ENCODE results near the gene CCDC14. TPM values are rescaled to one million over a fixed set of nuclear protein-coding genes. Genes with fewer than 3 reads are reported as not detected.
"Not testable (repeated sequence)": the region's sequence is repeated elsewhere in the genome, so short reads cannot be mapped to it uniquely, and the experiment has no call there.

CCDC14 gene
- total RNA-seq = 114 TPM
- 15.9 TPM for polyA plus RNA-seq

GRCh38 chr3:123960781-123961507 is at the start of gene CCDC14:
CCDC14 (minus strand) TSS chr3:123961229; CDS start chr3:123961173, 56 bp downstream.
- H3K4me3 ChIP-seq (ENCODE audit: low read depth, low read length) = peak within 1 kb of the TSS; percentile 87
- H3K27ac ChIP-seq (ENCODE audit: low read depth) = peak within 1 kb of the TSS; percentile 90
- H3K4me1 ChIP-seq (ENCODE audit: insufficient read depth) = no peaks in the 10 kb centered on the region
- no peaks in the 10 kb centered on the region for H3K36me3 ChIP-seq (ENCODE audit: insufficient read depth)
- peak; percentile 91 for DNase-seq (ENCODE audit: extremely low spot score)
- under 1% methylated on average over 55 of the region's 55 CpGs for WGBS

- not testable (repeated sequence) for H3K4me3 ChIP-seq (ENCODE audit: low read depth, low read length)
- WGBS = 96% methylated on average over 1 of the region's 1 CpG
These were observed 47.3 kb upstream of the CCDC14 start for GRCh38 chr3:124008321-124008720.

GRCh38 chr3:124007186-124007585 is 46.2 kb upstream of the CCDC14 start:
- DNase-seq (ENCODE audit: extremely low spot score) = no peak
- Histone ChIP-seq H3K4me3 (ENCODE audit: low read depth, low read length) (no peak overlapping the region), H3K4me1 (ENCODE audit: insufficient read depth) (no peaks in the 10 kb centered on the region), H3K36me3 (ENCODE audit: insufficient read depth) (no peaks in the 10 kb centered on the region), H3K27ac (ENCODE audit: low read depth) (no peak overlapping the region)
- 40% methylated on average over 4 of the region's 4 CpGs for WGBS

More at GRCh38 chr3:124008321-124008720, 47.3 kb upstream of the CCDC14 start:
- not testable (repeated sequence) for H3K27ac ChIP-seq (ENCODE audit: low read depth); H3K4me1 ChIP-seq (ENCODE audit: insufficient read depth); DNase-seq (ENCODE audit: extremely low spot score); H3K36me3 ChIP-seq (ENCODE audit: insufficient read depth)

GRCh38 chr3:124002405-124003079 is 41.5 kb upstream of the CCDC14 start:
- 51% methylated on average over 2 of the region's 2 CpGs for WGBS
- not testable (repeated sequence) for H3K27ac ChIP-seq (ENCODE audit: low read depth); DNase-seq (ENCODE audit: extremely low spot score)

GRCh38 chr3:124001366-124001765 is 40.3 kb upstream of the CCDC14 start:
- DNase-seq (ENCODE audit: extremely low spot score); H3K4me1 ChIP-seq (ENCODE audit: insufficient read depth); H3K27ac ChIP-seq (ENCODE audit: low read depth); H3K4me3 ChIP-seq (ENCODE audit: low read depth, low read length); H3K36me3 ChIP-seq (ENCODE audit: insufficient read depth): not testable (repeated sequence)
- WGBS = 74% methylated on average over 6 of the region's 6 CpGs

More at GRCh38 chr3:124002405-124003079, 41.5 kb upstream of the CCDC14 start:
- H3K36me3 ChIP-seq (ENCODE audit: insufficient read depth); H3K4me1 ChIP-seq (ENCODE audit: insufficient read depth); H3K4me3 ChIP-seq (ENCODE audit: low read depth, low read length): not testable (repeated sequence)

- Histone ChIP-seq H3K4me3 (ENCODE audit: low read depth, low read length) (no peak overlapping the region), H3K4me1 (ENCODE audit: insufficient read depth) (no peaks in the 10 kb centered on the region), H3K36me3 (ENCODE audit: insufficient read depth) (no peaks in the 10 kb centered on the region), H3K27ac (ENCODE audit: low read depth) (no peak overlapping the region)
- no peak for DNase-seq (ENCODE audit: extremely low spot score)
- 86% methylated on average over 2 of the region's 2 CpGs for WGBS
These were observed 36.5 kb upstream of the CCDC14 start for GRCh38 chr3:123997543-123997942.

- Histone ChIP-seq H3K4me3 (ENCODE audit: low read depth, low read length) (no peak overlapping the region), H3K4me1 (ENCODE audit: insufficient read depth) (no peaks in the 10 kb centered on the region), H3K36me3 (ENCODE audit: insufficient read depth) (no peaks in the 10 kb centered on the region), H3K27ac (ENCODE audit: low read depth) (no peak overlapping the region)
- DNase-seq (ENCODE audit: extremely low spot score) = no peak
- WGBS = 70% methylated on average over 1 of the region's 1 CpG
These were observed 32.8 kb upstream of the CCDC14 start for GRCh38 chr3:123993818-123994217.

- not testable (repeated sequence) for H3K36me3 ChIP-seq (ENCODE audit: insufficient read depth); H3K4me3 ChIP-seq (ENCODE audit: low read depth, low read length); DNase-seq (ENCODE audit: extremely low spot score); H3K4me1 ChIP-seq (ENCODE audit: insufficient read depth); H3K27ac ChIP-seq (ENCODE audit: low read depth)
- 9% methylated on average over 5 of the region's 49 CpGs for WGBS
These were observed 30.9 kb upstream of the CCDC14 start, which contains the start of gene ROPN1 for GRCh38 chr3:123991730-123992588. ROPN1 (minus strand) TSS chr3:123992124; CDS start chr3:123980481, 11,643 bp downstream.

GRCh38 chr3:123986427-123986826 is 25.4 kb upstream of the CCDC14 start:
- 84% methylated on average over 3 of the region's 3 CpGs for WGBS
- no peaks in the 10 kb centered on the region for H3K36me3 ChIP-seq (ENCODE audit: insufficient read depth)
- H3K4me3 ChIP-seq (ENCODE audit: low read depth, low read length) = no peak overlapping the region
- no peaks in the 10 kb centered on the region for H3K4me1 ChIP-seq (ENCODE audit: insufficient read depth)
- DNase-seq (ENCODE audit: extremely low spot score) = no peak
- no peak overlapping the region for H3K27ac ChIP-seq (ENCODE audit: low read depth)

GRCh38 chr3:123984957-123985356 is 23.9 kb upstream of the CCDC14 start:
- Histone ChIP-seq H3K36me3 (ENCODE audit: insufficient read depth) (no peaks in the 10 kb centered on the region), H3K27ac (ENCODE audit: low read depth) (no peak overlapping the region), H3K4me3 (ENCODE audit: low read depth, low read length) (no peak overlapping the region), H3K4me1 (ENCODE audit: insufficient read depth) (no peaks in the 10 kb centered on the region)
- WGBS = 70% methylated on average over 3 of the region's 3 CpGs
- DNase-seq (ENCODE audit: extremely low spot score) = no peak

GRCh38 chr3:123984350-123984749 is 23.3 kb upstream of the CCDC14 start:
- H3K4me1 ChIP-seq (ENCODE audit: insufficient read depth) = no peaks in the 10 kb centered on the region
- WGBS = 89% methylated on average over 1 of the region's 1 CpG

GRCh38 chr3:123981317-123981716 is 20.3 kb upstream of the CCDC14 start:
- H3K27ac ChIP-seq (ENCODE audit: low read depth); H3K4me1 ChIP-seq (ENCODE audit: insufficient read depth); DNase-seq (ENCODE audit: extremely low spot score); H3K4me3 ChIP-seq (ENCODE audit: low read depth, low read length); H3K36me3 ChIP-seq (ENCODE audit: insufficient read depth): not testable (repeated sequence)
- 84% methylated on average over 4 of the region's 4 CpGs for WGBS

More at GRCh38 chr3:123984350-123984749, 23.3 kb upstream of the CCDC14 start:
- DNase-seq (ENCODE audit: extremely low spot score) = no peak
- no peak overlapping the region for H3K27ac ChIP-seq (ENCODE audit: low read depth)
- no peaks in the 10 kb centered on the region for H3K36me3 ChIP-seq (ENCODE audit: insufficient read depth)
- no peak overlapping the region for H3K4me3 ChIP-seq (ENCODE audit: low read depth, low read length)

- Histone ChIP-seq H3K27ac (ENCODE audit: low read depth) (no peak overlapping the region), H3K4me3 (ENCODE audit: low read depth, low read length) (no peak overlapping the region), H3K36me3 (ENCODE audit: insufficient read depth) (no peaks in the 10 kb centered on the region), H3K4me1 (ENCODE audit: insufficient read depth) (no peaks in the 10 kb centered on the region)
- DNase-seq (ENCODE audit: extremely low spot score) = no peak
- 71% methylated on average over 4 of the region's 4 CpGs for WGBS
These were observed 19.5 kb upstream of the CCDC14 start for GRCh38 chr3:123980539-123980938.
